GM23338 (cell line): ENCODE results near the gene UNC79. TPM values are rescaled to one million over a fixed set of nuclear protein-coding genes. Genes with fewer than 3 reads are reported as not detected.

ENCODE experiments used
- ATAC-seq: fragments of 200-7000 bp; cut with Tn5 transposase; 3 replicates; pipeline ENCODE4 v1.9.1; 2020
- DNase-seq: peaks from one replicate; pipeline ENCODE4 v3.0.0-alpha.2; 2015; ENCODE audit warnings: low spot score
- H2AFZ ChIP-seq: fragments of 200-600 bp; sonication (generic); 2 replicates; pipeline ENCODE4 v1.8.0; 2016; ENCODE audit warnings: antibody characterized with exemption, mild to moderate bottlenecking, moderate library complexity
- H3F3A ChIP-seq: fragments of 200-600 bp; sonication (generic); replicated peaks from 2 replicates; pipeline ENCODE4 v1.8.0; 2017; ENCODE audit warnings: antibody characterized with exemption, mixed run types, low read depth
- H3K27ac ChIP-seq: fragments of 200-600 bp; sonication (generic); 2 replicates; pipeline ENCODE4 v1.6.1; 2016; ENCODE audit warnings: low read depth
- H3K27me3 ChIP-seq: fragments of 200-600 bp; sonication (generic); 2 replicates; pipeline ENCODE4 v1.8.0; 2016; ENCODE audit warnings: mild to moderate bottlenecking, mixed run types, moderate library complexity; ENCODE audit not compliant: insufficient read depth
- H3K36me3 ChIP-seq: fragments of 200-600 bp; sonication (generic); 2 replicates; pipeline ENCODE4 v1.8.0; 2016; ENCODE audit warnings: mild to moderate bottlenecking; ENCODE audit not compliant: insufficient read depth
- H3K4me1 ChIP-seq: fragments of 200-600 bp; sonication (generic); 2 replicates; pipeline ENCODE4 v1.8.0; 2016; ENCODE audit warnings: mild to moderate bottlenecking, moderate library complexity; ENCODE audit not compliant: insufficient read depth
- H3K4me2 ChIP-seq: fragments of 200-600 bp; sonication (generic); 2 replicates; pipeline ENCODE4 v1.7.1; 2017; ENCODE audit warnings: mixed run types
- H3K4me3 ChIP-seq: fragments of 200-600 bp; sonication (generic); 2 replicates; pipeline ENCODE4 v1.6.1; 2016; ENCODE audit warnings: mixed run types
- H3K79me2 ChIP-seq: fragments of 200-600 bp; sonication (generic); replicated peaks from 2 replicates; pipeline ENCODE4 v1.8.0; 2017; ENCODE audit warnings: mild to moderate bottlenecking; ENCODE audit not compliant: insufficient read depth
- H3K9me2 ChIP-seq: fragments of 200-600 bp; sonication (generic); 2 replicates; pipeline ENCODE4 v1.8.0; 2017; ENCODE audit not compliant: insufficient read depth
- H4K20me1 ChIP-seq: fragments of 200-600 bp; sonication (generic); replicated peaks from 2 replicates; pipeline ENCODE4 v1.8.0; 2017; ENCODE audit warnings: mild to moderate bottlenecking; ENCODE audit not compliant: insufficient read depth
- H3K27ac Mint-ChIP-seq: 2 replicates; pipeline ENCODE4 v1.8.0; 2020; ENCODE audit warnings: inconsistent platforms, mild to moderate bottlenecking, moderate library complexity, mixed read lengths
- H3K27me3 Mint-ChIP-seq: 3 replicates; pipeline ENCODE4 v1.8.0; 2022; ENCODE audit warnings: low read depth, mild to moderate bottlenecking, moderate library complexity, mixed read lengths, inconsistent platforms; ENCODE audit not compliant: insufficient read depth, poor library complexity
- H3K36me3 Mint-ChIP-seq: 3 replicates; pipeline ENCODE4 v1.8.0; 2021; ENCODE audit warnings: low read depth, mild to moderate bottlenecking, inconsistent platforms, moderate library complexity, mixed read lengths
- H3K4me1 Mint-ChIP-seq: 3 replicates; pipeline ENCODE4 v1.8.0; 2020; ENCODE audit warnings: mild to moderate bottlenecking, inconsistent platforms, mixed read lengths
- H3K4me3 Mint-ChIP-seq: 3 replicates; pipeline ENCODE4 v1.8.0; 2021; ENCODE audit warnings: moderate library complexity, mild to moderate bottlenecking, inconsistent platforms, mixed read lengths
- H3K9me3 Mint-ChIP-seq: 3 replicates; pipeline ENCODE4 v1.8.0; 2020; ENCODE audit warnings: moderate library complexity, mild to moderate bottlenecking, inconsistent platforms, mixed read lengths
- CREB1 ChIP-seq: fragments of 250-450 bp; sonication (Bioruptor Pico); IDR thresholded peaks from 2 replicates; pipeline ENCODE4 v1.5.0; 2020; ENCODE audit warnings: low read depth, mild to moderate bottlenecking, moderate library complexity
- CTCF ChIP-seq, 2 experiments: fragments of 200-600 bp in 1 of 2; sonication (generic) in 1 of 2; conservative IDR thresholded peaks; 2 replicates each; pipeline versions ENCODE4 v1.5.1 to v1.6.1; 2016 to 2017; ENCODE audit warnings: antibody characterized with exemption in 2 of 2, low read depth in 2 of 2, mild to moderate bottlenecking in 2 of 2, moderate library complexity in 1 of 2
- ETS1 ChIP-seq: IDR thresholded peaks from 2 replicates; pipeline ENCODE4 v1.6.1; 2016; ENCODE audit warnings: antibody characterized with exemption
- EZH2 ChIP-seq: fragments of 200-600 bp; sonication (generic); IDR thresholded peaks from one replicate; pipeline ENCODE4 v1.8.0; 2017; ENCODE audit warnings: antibody characterized with exemption, mild to moderate bottlenecking, low read depth; ENCODE audit not compliant: unreplicated experiment
- EZH2phosphoT487 ChIP-seq: fragments of 200-600 bp; sonication (generic); IDR thresholded peaks from one replicate; pipeline ENCODE4 v1.8.1; 2018; ENCODE audit warnings: antibody characterized with exemption; ENCODE audit not compliant: unreplicated experiment
- JUNB ChIP-seq: IDR thresholded peaks from one replicate; pipeline ENCODE4 v1.6.1; 2016; ENCODE audit warnings: antibody characterized with exemption; ENCODE audit not compliant: unreplicated experiment
- NANOG ChIP-seq: IDR thresholded peaks from 2 replicates; pipeline ENCODE4 v1.6.1; 2016; ENCODE audit warnings: antibody characterized with exemption, borderline replicate concordance
- STAT1 ChIP-seq: IDR thresholded peaks from one replicate; pipeline ENCODE4 v1.6.1; 2016; ENCODE audit warnings: antibody characterized with exemption; ENCODE audit not compliant: unreplicated experiment
- ZNF331 ChIP-seq: fragments of 250-450 bp; sonication (Bioruptor Pico); IDR thresholded peaks from 2 replicates; pipeline ENCODE4 v1.5.0; 2020; ENCODE audit warnings: low read depth, mild to moderate bottlenecking, moderate library complexity
- ZNF462 ChIP-seq: fragments of 250-450 bp; sonication (Bioruptor Pico); IDR thresholded peaks from 2 replicates; pipeline ENCODE4 v1.5.0; 2020; ENCODE audit warnings: mild to moderate bottlenecking, moderate library complexity
- polyA plus RNA-seq: library from polyadenylated mRNA; unstranded; fragments of >200 nt; fragmentation: Nextera tagmentation; extraction: Ambion mirVana; gene quantifications from 2 replicates; pipeline ENCODE4 v1.2.1, GENCODE V29; 2016
- total RNA-seq: library from RNA; depleted of rRNA; stranded (reverse); fragments of >200 nt; shearing (Covaris generic); gene quantifications from 2 replicates; pipeline ENCODE4 v1.2.3, GENCODE V29; 2014

UNC79 gene
- total and polyA plus RNA-seq, 2 experiments from 2014 or later, result 1.8 to 3.6 TPM

- Histone ChIP-seq H3K36me3 (no peaks in the 10 kb centered on the region), H3K9me2 (no peaks in the 10 kb centered on the region), H4K20me1 (no peaks in the 10 kb centered on the region), H3K27me3 (no peaks in the 10 kb centered on the region), H3K27ac (no peak overlapping the region), H3K4me2 (no peak overlapping the region), H3K79me2 (no peaks in the 10 kb centered on the region), H3K4me3 (no peak overlapping the region), H3K4me1 (no peaks in the 10 kb centered on the region; the same call in 1 of the 2 replicates), H2AFZ (no peak overlapping the region), H3F3A (no peaks in the 10 kb centered on the region)
- DNase-seq (no peak), ATAC-seq (no peak)
- H3K4me3 Mint-ChIP-seq, result no peak overlapping the region
- peaks cover 16% of the 10 kb centered on the region for H3K4me1 Mint-ChIP-seq
- H3K27me3 Mint-ChIP-seq, result peaks cover 8% of the 10 kb centered on the region
- no peak overlapping the region for H3K27ac Mint-ChIP-seq
- H3K36me3 Mint-ChIP-seq, result no peaks in the 10 kb centered on the region; the same call in 2 of the 3 replicates
- TF ChIP-seq NANOG (no peak), EZH2 (no peak), JUNB (no peak), ETS1 (no peak), STAT1 (no peak), ZNF331 (no peak), ZNF462 (no peak), CTCF (conservative IDR thresholded peaks at IDR 0.05; ENCODE audit: low read depth in 2 of 2) (no peak), EZH2phosphoT487 (no peak), CREB1 (no peak)
- no peaks in the 10 kb centered on the region for H3K9me3 Mint-ChIP-seq
These were observed 286.3 kb downstream of the UNC79 start for GRCh38 chr14:93716746-93717667.
